HG02678 (cell line): ENCODE measurements around the gene ZNF41.
"Not testable (repeated sequence)": the region's sequence is repeated elsewhere in the genome, so short reads cannot be mapped to it uniquely, and the experiment has no call there.

Experiments
- ATAC-seq: cut with Tn5 transposase; IDR thresholded peaks from one replicate; pipeline ENCODE4 v1.9.1; 2021; ENCODE audit warnings: mild to moderate bottlenecking, moderate library complexity; ENCODE audit not compliant: unreplicated experiment

ZNF41 gene

DNA sequence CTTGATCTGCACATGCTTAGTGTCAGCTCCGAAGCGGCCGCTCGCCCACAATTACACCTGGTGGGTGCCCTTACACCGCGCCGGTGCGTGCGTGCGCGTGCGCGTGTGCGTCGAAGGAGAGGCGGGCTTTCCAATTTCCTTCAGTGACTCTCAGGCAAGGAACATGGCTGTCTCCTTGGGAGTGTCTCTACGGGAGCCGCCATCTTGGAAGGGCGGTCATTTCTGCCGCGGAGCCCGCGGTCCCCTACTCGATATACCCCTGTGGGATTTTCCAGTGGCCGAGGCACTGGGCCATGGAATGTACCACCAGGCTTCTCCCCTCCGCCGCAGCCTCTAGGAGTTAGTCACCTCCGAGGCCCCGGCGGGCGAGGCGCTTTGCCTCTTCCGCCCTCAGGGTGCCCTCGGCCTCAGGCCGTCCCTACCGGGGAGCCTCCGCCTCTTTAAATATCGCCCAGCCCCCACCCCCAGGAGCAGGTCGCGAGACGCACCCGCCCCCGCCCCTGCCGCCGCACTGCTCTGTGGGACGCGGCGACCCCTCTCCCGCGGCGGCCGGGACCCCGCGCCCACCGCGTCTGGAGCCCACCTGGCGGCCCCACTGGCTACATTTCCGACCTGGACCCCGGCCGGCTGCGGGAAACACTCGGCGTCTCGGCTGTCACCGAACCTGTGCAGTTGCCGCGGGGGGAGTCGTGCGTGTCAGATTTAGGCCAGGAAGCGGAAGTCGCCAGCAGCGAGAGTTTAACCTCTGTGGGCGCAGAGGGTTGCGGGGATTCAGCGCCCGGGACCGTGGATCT lies at the start of gene ZNF41:
Gene ZNF41, minus strand, starts transcription at position 711 of the 794 bp plus-strand sequence. CDS start 15,741 bp downstream, outside the sequence.
- peak; percentile 86 for ATAC-seq

DNA sequence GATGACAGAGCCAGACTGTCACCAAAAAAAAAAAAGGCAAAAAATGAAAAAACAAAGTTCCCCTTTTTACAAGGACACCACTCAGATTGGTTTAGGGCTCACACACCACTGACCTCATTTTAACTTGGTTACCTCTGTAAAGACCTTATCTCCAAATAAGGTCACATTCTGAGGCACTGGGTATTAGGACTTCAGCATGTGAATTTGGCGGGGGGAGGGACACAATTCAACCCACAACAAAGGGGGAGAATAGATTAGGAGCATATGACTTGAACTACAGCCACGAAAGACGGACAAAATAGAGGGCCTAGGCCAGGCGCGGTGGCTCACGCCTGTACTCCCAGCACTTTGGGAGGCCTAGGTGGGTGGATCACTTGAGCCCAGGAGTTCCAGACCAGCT lies 47.0 kb upstream of the ZNF41 start:
- ATAC-seq, result no peak

DNA sequence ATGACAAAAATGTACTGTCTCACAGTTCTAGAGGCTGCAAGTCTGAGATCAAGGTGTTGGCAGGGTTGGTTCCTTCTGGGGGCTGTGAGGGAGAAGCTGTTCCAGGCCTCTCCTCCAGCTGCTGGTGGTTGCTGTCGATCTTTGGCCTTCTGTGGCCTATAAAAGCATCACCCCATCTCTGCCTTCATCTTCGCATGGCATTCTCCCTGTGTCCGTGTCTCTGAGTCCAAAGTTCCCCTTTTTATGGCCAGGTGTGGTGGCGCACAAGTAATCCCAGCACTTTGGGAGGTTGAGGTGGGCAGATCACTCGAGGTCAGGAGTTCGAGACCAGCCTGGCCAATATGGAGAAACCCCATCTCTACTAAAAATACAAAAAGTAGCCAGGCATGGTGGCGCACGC lies 46.5 kb upstream of the ZNF41 start:
- no peak for ATAC-seq

DNA sequence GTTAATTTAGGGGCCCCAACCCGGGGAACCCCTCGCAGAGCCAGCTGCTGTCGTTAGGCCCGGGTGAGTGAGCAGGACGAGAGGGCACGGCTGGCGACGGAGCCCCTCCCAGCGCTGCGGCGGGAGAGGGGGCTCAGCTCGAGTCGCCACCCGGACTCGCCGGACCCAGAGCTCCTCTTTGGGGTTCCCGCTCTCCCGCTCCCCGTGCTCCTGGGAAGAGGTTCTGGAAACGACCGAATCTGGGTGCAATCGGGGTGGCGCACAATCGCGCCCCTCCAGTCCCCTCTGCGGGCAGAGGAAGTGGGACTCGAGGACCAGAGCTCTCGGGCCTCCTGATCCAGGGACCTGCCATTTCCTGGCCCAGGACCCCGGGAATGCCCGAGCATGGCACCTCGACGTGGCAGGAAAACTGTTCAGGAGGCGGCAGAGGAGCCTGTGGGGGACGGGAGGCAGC lies 40.7 kb upstream of the ZNF41 start:
- ATAC-seq, result peak; percentile 21

DNA sequence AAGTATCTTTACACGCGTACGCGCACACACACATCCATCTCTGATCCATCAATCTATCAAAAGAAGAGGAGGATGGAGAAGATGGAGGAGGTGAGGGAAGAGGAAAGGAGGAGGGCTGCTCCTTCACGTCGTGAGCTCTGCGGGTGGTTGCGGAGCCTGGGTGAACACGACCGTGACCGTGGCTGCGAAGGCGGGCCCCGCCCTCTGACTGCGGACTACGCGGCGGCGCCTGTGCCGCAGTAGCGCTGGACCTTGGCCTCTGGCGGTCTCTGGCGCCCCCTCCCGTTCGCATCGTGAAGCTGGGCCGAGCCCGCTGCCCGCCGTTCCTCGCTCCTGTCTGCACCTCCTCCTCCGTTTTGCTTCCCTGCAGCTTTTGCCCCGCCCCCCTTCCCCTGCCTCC lies 40.3 kb upstream of the ZNF41 start:
- peak; percentile 94 for ATAC-seq

DNA sequence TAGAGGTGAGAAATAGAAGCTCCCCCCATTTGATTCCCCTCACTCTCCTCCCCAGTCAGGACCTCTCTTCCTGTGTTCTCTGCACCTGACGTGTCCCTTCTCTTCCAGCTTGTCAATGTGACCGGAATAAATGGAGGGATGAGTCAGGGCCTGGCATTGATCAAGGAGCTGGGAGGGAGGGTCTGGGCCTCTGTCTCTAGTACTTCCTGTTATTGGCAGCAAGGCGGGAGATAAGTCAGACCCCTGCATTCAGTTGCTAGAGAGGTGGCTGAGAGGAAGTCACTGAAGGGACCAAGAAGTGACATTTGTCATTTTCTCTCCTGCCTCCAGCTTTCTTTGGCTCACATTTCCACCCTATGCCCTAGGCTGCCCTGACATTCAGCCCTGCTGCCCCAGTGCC lies 35.1 kb upstream of the ZNF41 start:
- no peak for ATAC-seq

DNA sequence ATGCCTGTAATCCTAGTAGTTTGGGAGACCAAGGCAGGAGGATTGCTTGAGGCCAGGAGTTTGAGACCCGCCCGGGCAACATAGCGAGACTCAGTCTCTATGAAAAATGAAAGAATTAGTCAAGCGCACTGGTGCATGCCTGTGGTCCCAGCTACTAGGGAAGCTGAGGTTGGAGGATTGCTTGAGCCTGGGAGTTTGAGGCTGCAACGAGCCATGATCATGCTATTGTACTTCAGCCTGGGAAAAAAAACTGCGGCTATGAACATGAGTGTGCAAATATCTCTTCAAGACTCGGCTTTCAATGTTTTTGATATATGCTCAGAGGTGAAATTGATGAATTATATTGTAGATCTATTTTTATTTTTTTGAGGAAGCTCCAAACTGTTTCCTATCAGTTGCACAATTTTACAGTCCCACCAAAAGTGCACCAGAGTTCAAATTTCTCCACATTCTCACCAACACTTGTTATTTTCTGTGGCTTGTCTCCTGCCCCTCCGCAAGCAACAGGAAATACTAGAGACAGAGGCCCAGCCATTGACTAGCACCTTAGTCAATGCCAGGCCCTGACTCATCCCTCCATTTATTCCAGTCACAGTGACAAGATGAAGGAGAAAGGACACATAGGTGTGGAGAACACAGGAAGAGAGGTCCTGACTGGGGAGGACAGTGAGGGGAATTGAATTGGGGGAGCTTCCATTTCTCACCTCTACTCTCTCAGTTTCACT lies 33.1 kb upstream of the ZNF41 start:
- no peak for ATAC-seq

DNA sequence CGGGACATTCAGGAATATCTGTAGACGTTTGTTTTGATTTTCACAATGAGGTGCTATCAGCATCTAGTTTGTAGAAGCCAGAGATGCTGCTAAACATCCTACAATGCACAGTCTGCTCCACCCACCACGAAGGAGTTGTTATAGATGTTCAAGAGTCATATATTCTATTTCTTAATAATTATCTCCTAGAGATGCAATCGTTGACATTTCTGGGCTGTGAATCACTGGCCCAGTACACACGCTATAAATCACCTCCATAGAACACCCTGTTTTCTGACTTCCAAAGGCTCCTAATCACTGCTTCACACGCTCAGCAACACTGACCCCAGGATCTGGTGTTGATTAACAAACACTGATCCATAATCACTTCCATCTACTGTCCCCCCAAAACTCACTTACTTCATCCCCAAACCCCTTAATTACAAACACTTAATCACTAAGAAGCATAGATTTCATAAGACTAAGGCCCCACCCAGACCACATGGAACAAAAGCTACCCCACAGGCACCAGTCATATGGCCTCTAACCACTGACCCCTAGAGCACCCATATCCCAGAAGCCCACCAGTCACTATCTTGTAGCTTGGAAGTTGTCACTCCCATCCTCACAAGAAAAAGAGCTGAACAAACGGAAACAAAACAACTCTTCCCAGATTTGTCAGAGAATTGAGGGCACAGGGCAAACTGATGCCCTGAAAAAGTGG lies 31.7 kb upstream of the ZNF41 start:
- ATAC-seq, result no peak

DNA sequence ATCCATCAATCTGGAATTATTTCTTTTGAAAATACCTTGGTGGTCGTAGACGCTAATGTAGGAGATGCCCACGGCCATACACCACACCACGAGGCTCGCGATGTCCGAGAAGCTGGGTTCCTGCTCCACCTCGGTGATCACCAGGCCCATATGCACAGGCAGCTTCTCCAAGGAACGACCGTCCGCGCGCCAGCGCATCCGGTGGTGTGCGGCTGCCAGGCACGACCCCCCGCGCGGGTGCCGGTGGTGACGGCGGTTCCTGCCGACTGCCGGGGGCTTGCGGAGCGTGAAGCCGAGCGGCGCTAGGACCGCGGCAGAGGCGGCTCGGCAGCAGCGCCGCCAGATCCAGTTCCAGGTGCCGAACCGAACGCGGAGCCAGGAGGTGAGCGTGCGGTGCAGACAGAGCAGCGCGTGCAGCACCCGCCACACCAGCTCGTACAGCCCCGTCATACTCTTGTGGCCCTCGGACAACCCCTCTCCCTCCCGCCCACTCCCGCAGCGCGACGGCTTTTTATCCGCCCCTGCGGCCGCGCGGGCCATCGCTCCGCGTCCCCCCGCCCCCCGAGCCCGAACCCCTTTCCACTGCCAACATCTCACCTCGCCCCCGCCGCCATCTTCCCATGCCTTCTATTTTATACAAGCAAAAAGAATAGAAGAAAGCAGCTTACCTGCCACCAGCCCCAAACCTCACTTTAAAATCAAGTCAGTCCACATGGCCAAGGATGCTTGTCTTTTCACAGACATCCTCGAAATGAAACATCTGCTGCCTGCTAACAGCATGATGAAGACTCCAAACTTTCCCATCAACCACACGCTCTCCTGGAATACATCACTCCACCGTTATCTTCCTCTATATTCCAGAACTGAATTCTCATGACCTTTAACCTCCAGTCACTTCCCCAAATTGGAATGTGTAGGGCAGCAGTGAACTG lies 30.3 kb upstream of the ZNF41 start:
- ATAC-seq, result peak; percentile 61

DNA sequence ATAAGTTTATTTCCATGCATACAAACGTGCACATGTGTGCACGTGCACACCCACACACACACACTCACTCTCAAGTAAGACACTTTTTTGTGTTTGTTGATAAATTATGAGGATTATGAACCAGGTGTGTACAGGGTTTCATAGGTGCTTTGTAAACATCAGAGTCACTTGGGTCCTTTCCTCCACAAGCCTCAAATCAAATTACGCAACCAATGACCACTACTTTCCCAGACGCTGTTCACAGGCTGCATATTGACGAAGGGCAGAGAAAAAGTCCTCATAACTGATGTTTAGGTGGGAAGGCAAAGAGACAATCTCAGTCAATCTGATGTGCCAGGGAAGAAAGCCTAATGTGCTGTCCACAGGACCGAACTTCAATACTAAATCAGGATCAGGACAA lies 29.4 kb upstream of the ZNF41 start:
- ATAC-seq, result not testable (repeated sequence)

DNA sequence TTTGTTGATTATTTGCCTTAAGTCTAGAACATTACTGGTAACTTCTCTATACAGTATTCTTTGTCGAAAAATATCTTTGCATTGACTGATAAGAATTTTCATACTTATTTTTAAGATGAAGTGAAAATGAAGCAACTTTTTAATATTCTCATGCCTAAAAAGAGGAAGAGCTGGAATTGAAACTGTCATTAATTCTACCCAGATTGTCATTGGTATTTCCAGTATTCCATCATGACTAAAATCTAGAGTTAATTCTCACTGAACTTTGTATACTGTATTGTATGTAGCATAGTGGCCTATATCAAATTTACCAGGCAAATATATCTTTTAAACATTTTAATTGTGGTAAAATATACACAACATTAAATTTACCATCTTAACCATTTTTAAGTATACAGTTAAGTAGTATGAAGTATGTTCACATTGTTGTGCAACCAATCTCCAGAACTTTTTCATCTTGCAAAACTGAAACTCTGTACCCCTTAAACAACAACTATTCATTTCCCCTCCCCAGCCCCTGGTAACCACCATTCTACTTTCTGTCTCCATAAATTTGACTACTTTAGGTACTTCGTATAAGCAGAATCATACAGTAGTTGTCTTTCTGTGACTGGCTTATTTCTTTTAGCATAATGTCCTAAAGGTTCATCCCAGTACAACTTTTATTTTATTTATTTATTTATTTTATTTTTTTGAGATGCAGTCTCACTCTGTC lies 24.3 kb upstream of the ZNF41 start:
- no peak for ATAC-seq

DNA sequence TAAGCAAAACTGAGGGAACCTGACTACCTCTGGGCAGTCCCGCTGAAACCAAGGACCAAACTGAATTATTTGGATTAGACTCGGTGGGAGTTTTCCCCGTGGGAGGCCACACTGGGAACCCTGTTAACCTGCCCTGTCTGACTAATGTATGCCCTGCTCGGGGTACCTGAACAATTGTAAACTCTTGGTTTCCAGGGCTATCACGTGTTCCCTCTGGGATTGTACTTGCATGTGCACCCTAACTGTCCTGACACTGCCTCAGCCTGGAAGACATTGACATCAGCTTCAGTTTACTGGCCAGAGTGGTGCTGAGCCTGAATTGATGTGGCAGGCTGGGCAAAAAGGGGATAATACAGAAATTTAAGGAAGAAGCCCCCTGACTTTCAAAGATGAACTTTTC lies 20.1 kb upstream of the ZNF41 start:
- ATAC-seq, result no peak

DNA sequence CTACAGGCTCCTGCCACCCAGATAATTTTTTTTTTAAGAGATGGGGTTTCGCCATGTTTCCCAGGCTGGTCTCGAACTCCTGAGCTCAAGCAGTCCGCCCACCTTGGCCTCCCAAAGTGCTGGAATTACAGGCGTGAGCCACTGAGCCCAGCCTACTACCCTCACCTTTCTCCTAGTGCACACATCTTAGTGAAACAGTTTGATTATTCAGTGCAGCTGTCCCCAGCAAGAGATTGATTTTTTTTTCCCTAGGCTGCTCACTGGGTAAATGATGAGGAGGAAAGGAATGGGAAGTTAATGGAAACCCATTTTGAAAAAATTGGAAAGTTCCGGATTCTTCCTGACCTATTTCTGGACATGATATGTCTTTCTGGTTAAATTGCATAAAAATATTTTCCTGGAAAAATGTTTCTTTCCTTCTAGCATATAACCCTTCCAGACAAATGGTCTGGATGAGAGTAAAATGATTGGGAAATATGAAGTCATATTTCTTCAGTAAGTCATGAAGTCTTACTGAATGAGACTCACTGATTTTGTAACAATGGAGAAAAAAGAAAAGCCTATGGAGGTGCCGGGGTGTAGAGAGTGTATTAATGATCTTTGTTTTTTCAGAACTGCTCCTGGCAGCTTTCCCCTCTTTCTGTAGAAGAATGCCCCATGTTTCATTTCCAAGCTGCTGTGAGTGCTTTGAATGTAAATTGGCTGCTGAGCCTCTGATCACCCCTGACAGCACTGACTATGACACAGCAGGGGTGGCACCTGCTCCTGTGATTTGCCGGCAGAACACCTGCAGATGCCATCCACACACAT lies 19.5 kb upstream of the ZNF41 start:
- no peak for ATAC-seq

DNA sequence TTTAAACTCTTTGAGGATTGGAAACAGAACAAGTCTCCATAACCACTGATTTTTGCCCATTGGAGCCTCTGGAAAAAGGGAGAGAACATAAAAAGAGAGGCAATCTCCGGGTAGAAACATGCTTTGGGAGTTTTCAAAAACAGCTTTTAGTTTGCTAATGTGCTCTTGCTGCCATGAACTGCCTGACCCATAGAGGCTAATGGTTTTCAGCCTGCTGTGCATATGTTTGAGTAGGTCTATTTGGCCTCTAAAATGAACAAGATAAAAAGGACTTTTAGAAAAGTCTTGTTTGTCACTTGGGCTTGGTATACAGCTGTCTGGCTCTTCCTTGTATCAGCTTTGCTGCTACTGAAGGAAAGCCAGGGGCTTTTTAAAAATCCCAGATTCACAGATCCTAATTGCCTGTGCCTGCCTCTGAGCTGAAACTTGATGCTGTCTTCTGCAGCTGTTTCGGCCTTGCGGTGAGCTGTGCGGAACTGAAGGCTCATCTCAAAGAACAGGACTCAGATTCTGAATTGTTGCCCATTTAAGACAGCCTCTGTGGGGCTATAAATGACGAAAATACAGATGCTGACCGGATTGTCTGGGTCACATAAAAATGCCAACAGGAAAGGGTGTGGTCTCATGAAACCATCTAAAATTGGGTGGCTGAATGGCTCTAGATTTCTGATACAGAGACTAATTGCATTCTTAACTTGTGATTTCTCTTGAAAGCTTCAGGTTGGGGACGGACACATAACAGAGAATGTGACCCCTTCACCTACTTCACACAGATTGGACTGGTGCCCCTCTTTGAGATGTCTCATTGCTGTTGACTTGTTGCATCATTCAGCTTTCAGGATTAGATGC lies 18.4 kb upstream of the ZNF41 start:
- no peak for ATAC-seq

DNA sequence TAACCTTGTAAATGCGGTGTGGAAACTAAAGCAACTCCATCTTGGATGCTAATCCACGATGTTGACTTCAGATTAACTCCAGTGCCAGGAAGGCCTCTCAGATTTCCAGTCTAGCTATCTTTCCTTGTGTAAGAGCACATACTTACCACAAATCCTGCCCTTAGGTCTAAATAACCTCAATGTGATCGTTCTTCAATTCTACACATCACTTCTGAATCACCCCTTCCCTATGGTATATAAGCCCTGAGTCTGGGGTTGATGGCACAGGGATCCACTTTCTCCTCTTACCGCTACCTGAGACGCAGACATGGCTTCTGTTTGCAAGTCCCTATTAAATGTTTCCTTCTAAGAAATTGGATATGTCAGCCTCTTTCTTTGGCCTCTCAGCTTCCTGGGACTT lies 17.5 kb upstream of the ZNF41 start:
- ATAC-seq, result no peak

DNA sequence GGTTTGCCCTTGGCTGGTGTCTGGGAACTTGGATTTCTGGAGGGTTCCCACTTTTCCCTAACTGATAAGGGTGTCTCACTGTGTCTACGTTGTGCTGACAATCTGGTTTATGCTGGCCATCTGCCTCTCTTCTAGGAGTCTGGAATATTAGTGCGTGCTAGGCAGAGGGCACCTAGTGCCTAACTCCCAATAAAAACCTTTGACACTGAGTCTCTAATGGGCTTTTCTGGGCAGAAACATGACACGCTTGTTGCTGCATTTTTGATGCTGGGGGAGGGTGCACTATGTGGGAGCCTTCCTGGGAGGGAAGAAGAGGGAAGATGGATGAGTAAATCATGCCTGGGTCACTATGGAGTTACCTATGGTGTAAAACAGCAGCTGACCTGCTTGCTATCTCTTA lies 16.3 kb upstream of the ZNF41 start:
- ATAC-seq, result no peak

DNA sequence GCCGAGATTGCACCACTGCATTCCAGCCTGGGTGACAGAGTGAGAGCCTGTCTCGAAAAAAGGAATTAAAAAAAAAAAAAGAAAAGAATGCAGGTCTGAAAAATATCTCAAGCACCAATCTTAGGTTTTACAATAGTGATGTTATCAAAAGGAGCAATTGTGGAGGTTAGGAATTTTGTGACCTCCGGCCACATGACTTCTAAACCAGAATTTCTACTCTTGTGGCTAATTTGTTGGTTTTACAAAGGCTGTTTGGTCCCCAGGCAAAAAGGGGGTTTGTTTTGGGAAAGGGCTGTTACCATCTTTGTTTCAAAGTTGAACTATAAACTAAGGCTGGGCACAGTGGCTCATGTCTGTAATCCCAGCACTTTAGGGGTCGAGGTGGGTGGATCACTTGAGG lies 15.4 kb upstream of the ZNF41 start:
- no peak for ATAC-seq

DNA sequence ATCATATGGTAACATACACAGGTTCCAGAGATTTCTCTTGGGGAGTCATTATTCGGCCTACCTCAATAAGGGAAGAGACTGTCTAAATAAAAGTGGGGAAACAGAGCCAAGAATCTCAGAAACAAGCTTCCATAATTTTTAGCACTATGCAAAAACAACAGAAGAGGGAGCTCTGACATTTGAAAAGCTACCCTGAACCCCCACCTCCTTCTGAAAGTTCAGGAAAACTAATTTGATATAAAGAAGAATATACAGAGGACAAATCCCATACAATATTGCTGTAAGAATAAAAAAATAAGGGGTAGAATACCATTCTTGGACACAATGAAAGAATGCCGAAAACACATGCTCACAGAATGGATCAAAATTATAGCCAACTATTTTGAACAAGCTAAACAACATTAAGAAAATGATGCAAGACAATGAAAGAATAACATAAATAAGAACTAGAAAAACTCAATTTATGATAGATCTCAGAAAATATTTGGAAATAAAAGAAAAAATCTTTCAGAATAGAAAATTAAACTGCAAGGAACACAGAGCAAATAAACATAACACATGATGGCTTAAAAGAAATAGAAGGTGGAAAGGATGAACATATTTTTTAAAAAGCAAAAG lies 14.4 kb upstream of the ZNF41 start:
- no peak for ATAC-seq
